ENCODE measurements around the gene CGN. TPM values are rescaled to one million over a fixed set of nuclear protein-coding genes. Genes with fewer than 3 reads are reported as not detected.

Gene CGN
- total and polyA plus RNA-seq, 2 of the 13 experiments (the other 11 are each of a cell fraction or from before 2014, with no cell fraction given): 0.75 to 0.81 TPM

DNA sequence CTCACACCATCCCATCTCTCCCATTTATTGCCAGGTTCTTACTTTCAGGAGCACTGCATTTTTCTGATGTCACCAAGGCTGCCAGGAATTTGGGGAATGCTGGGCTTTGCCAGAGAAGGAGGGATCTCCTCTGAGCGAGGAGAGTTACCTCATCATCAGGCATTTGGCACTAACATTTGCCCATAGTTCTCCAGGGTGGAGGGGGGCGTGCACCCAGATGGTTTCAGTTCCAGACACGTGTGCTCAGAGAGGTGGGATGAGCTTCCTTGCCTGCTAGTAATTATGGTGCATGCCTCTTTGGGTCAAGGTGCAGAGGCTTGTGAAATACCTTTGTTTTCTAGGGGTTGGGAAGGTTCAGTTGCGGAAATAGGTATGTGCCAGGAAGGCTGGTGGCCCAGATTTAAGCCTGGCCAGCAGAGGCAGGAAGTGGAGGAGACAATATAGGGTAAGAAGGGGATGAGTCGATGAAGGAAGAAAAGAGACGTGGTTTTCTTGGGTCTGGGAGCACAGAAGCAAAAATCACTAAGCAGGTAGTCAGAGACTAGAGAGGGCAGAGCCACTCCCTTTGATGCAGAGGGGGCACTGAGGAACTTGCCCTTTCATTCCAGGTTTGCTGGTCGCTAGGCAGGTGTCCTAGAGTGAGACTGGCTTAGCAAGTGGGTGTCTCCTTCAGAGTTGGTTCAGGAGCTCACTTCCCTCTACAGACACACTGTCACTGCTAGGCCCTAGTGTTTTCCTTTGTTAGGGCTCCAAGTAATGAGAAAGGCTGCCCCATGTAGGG lies 36.1 kb downstream of the CGN start (continued):
- TF ChIP-seq, protein P1, sequence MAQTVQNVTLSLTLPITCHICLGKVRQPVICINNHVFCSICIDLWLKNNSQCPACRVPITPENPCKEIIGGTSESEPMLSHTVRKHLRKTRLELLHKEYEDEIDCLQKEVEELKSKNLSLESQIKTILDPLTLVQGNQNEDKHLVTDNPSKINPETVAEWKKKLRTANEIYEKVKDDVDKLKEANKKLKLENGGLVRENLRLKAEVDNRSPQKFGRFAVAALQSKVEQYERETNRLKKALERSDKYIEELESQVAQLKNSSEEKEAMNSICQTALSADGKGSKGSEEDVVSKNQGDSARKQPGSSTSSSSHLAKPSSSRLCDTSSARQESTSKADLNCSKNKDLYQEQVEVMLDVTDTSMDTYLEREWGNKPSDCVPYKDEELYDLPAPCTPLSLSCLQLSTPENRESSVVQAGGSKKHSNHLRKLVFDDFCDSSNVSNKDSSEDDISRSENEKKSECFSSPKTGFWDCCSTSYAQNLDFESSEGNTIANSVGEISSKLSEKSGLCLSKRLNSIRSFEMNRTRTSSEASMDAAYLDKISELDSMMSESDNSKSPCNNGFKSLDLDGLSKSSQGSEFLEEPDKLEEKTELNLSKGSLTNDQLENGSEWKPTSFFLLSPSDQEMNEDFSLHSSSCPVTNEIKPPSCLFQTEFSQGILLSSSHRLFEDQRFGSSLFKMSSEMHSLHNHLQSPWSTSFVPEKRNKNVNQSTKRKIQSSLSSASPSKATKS (CRISPR knock-in tag; IDR thresholded peaks at IDR 0.05): no peak
- TF ChIP-seq SNAPC2 (CRISPR knock-in tag; IDR thresholded peaks at IDR 0.05) (no peak), HDAC6 (IDR thresholded peaks at IDR 0.05; ENCODE audit: low read depth, low read length) (no peak), MXI1 (IDR thresholded peaks at IDR 0.05; ENCODE audit: borderline replicate concordance, low read depth, low read length) (peak; percentile 99), SUZ12 (IDR thresholded peaks at IDR 0.05; ENCODE audit: low read depth, low read length) (no peak), ZNF224 (CRISPR knock-in tag; IDR thresholded peaks at IDR 0.05) (no peak), RCOR2 (CRISPR knock-in tag; IDR thresholded peaks at IDR 0.05) (peak; percentile 53; the same call in 1 of the 2 replicates), ZNF589 (CRISPR knock-in tag; conservative IDR thresholded peaks at IDR 0.05) (no peak), GABPA (IDR thresholded peaks at IDR 0.05; ENCODE audit: low read depth, low read length) (no peak), GABPA (CRISPR knock-in tag; IDR thresholded peaks at IDR 0.05; ENCODE audit: low read depth) (peak; percentile 56; the same call in 1 of the 2 replicates), ZNF891 (CRISPR knock-in tag; IDR thresholded peaks at IDR 0.05) (no peak), ZFP82 (CRISPR knock-in tag; IDR thresholded peaks at IDR 0.05; ENCODE audit: borderline replicate concordance) (no peak), ZC3H4 (CRISPR knock-in tag; IDR thresholded peaks at IDR 0.05; ENCODE audit: borderline replicate concordance) (no peak), ZNF558 (CRISPR knock-in tag; IDR thresholded peaks at IDR 0.05; ENCODE audit: borderline replicate concordance) (no peak), ZNF138 (CRISPR knock-in tag; IDR thresholded peaks at IDR 0.05; ENCODE audit: low read depth) (no peak), MAF1 (CRISPR knock-in tag; IDR thresholded peaks at IDR 0.05; ENCODE audit: borderline replicate concordance) (no peak)
- TF ChIP-seq, protein P2, sequence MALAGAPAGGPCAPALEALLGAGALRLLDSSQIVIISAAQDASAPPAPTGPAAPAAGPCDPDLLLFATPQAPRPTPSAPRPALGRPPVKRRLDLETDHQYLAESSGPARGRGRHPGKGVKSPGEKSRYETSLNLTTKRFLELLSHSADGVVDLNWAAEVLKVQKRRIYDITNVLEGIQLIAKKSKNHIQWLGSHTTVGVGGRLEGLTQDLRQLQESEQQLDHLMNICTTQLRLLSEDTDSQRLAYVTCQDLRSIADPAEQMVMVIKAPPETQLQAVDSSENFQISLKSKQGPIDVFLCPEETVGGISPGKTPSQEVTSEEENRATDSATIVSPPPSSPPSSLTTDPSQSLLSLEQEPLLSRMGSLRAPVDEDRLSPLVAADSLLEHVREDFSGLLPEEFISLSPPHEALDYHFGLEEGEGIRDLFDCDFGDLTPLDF (CRISPR knock-in tag; IDR thresholded peaks at IDR 0.05): no peak
- TF ChIP-seq, protein P3, sequence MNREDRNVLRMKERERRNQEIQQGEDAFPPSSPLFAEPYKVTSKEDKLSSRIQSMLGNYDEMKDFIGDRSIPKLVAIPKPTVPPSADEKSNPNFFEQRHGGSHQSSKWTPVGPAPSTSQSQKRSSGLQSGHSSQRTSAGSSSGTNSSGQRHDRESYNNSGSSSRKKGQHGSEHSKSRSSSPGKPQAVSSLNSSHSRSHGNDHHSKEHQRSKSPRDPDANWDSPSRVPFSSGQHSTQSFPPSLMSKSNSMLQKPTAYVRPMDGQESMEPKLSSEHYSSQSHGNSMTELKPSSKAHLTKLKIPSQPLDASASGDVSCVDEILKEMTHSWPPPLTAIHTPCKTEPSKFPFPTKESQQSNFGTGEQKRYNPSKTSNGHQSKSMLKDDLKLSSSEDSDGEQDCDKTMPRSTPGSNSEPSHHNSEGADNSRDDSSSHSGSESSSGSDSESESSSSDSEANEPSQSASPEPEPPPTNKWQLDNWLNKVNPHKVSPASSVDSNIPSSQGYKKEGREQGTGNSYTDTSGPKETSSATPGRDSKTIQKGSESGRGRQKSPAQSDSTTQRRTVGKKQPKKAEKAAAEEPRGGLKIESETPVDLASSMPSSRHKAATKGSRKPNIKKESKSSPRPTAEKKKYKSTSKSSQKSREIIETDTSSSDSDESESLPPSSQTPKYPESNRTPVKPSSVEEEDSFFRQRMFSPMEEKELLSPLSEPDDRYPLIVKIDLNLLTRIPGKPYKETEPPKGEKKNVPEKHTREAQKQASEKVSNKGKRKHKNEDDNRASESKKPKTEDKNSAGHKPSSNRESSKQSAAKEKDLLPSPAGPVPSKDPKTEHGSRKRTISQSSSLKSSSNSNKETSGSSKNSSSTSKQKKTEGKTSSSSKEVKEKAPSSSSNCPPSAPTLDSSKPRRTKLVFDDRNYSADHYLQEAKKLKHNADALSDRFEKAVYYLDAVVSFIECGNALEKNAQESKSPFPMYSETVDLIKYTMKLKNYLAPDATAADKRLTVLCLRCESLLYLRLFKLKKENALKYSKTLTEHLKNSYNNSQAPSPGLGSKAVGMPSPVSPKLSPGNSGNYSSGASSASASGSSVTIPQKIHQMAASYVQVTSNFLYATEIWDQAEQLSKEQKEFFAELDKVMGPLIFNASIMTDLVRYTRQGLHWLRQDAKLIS (CRISPR knock-in tag; IDR thresholded peaks at IDR 0.05): no peak
- TF ChIP-seq, protein P4, sequence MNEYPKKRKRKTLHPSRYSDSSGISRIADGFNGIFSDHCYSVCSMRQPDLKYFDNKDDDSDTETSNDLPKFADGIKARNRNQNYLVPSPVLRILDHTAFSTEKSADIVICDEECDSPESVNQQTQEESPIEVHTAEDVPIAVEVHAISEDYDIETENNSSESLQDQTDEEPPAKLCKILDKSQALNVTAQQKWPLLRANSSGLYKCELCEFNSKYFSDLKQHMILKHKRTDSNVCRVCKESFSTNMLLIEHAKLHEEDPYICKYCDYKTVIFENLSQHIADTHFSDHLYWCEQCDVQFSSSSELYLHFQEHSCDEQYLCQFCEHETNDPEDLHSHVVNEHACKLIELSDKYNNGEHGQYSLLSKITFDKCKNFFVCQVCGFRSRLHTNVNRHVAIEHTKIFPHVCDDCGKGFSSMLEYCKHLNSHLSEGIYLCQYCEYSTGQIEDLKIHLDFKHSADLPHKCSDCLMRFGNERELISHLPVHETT (CRISPR knock-in tag; conservative IDR thresholded peaks at IDR 0.05): no peak
- TF ChIP-seq, protein P5, sequence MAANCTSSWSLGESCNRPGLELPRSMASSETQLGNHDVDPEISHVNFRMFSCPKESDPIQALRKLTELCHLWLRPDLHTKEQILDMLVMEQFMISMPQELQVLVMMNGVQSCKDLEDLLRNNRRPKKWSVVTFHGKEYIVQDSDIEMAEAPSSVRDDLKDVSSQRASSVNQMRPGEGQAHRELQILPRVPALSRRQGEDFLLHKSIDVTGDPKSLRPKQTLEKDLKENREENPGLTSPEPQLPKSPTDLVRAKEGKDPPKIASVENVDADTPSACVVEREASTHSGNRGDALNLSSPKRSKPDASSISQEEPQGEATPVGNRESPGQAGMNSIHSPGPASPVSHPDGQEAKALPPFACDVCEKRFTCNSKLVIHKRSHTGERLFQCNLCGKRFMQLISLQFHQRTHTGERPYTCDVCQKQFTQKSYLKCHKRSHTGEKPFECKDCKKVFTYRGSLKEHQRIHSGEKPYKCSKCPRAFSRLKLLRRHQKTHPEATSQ (CRISPR knock-in tag; IDR thresholded peaks at IDR 0.05; ENCODE audit: borderline replicate concordance): no peak
